Neural progenitor cell (in vitro differentiated cells): ENCODE results near the gene CAMK1D.

ENCODE experiments used
- EZH2 ChIP-seq: fragments of 200-600 bp; sonication (generic); IDR thresholded peaks from 2 replicates; pipeline ENCODE4 v1.6.1; 2017; ENCODE audit warnings: antibody characterized with exemption, mild to moderate bottlenecking, moderate library complexity
- TF ChIP-seq, protein P1 (sequence below): fragments of 200-600 bp; sonication (generic); IDR thresholded peaks from 2 replicates; pipeline ENCODE4 v1.5.1; 2017; ENCODE audit warnings: antibody characterized with exemption, mild to moderate bottlenecking

DNA sequence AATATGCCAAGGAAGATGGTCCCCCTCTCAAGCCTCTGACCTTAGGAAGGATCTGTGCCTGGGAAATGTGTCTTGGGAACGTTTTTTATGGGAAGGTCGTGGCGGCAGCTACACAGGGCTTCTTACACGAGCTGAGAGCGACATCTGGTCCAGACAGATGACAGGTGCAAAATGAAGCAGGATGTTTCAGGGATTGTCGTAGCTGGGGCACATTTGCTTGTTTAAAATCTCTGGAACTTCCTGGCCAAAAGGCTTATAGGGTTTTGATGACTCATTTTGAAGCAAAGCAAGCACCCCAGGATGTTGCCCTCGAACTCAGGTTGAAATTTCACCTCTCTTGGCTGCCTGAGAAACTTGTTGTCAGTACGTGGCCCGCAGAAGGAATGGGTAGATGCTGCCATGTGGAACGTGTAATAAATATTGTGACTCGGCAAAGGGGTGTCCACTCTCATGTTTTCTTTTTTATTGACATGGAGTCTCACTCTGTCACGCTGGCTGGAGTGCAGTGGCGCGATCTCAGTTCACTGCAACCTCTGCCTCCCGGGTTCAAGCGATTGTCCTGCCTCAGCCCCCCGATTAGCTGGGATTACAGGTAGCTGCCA lies 117.5 kb downstream of the CAMK1D start:
- TF ChIP-seq EZH2: no peak
- TF ChIP-seq, protein P1, sequence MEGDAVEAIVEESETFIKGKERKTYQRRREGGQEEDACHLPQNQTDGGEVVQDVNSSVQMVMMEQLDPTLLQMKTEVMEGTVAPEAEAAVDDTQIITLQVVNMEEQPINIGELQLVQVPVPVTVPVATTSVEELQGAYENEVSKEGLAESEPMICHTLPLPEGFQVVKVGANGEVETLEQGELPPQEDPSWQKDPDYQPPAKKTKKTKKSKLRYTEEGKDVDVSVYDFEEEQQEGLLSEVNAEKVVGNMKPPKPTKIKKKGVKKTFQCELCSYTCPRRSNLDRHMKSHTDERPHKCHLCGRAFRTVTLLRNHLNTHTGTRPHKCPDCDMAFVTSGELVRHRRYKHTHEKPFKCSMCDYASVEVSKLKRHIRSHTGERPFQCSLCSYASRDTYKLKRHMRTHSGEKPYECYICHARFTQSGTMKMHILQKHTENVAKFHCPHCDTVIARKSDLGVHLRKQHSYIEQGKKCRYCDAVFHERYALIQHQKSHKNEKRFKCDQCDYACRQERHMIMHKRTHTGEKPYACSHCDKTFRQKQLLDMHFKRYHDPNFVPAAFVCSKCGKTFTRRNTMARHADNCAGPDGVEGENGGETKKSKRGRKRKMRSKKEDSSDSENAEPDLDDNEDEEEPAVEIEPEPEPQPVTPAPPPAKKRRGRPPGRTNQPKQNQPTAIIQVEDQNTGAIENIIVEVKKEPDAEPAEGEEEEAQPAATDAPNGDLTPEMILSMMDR: no peak
